Prostate gland (tissue), 2 donors: ENCODE data around the gene RABGEF1. TPM values are rescaled to one million over a fixed set of nuclear protein-coding genes. Genes with fewer than 3 reads are reported as not detected.

ENCODE experiments used
- DNase-seq: peaks from one replicate; pipeline ENCODE4 v3.0.0-alpha.2; 2019; ENCODE audit warnings: low spot score
- H3K27ac ChIP-seq, 2 donors: fragments of 200-600 bp; sonication (generic); 2 replicates each; pipeline ENCODE4 v1.5.1; 2017 to 2019
- H3K27me3 ChIP-seq: fragments of 200-600 bp; sonication (generic); replicated peaks from 2 replicates; pipeline ENCODE4 v1.5.1; 2019; ENCODE audit not compliant: insufficient read depth
- H3K36me3 ChIP-seq, 2 donors: fragments of 200-600 bp; sonication (generic); 1 replicate in 1 of 2; 2 replicates in 1 of 2; pipeline versions ENCODE4 v1.5.1 to v1.8.1; 2017 to 2019
- H3K4me1 ChIP-seq: fragments of 200-600 bp; sonication (generic); replicated peaks from 2 replicates; pipeline ENCODE4 v1.5.1; 2019
- H3K4me3 ChIP-seq, 2 donors: fragments of 200-600 bp; sonication (generic); 2 replicates each; pipeline ENCODE4 v1.5.1; 2017 to 2019
- H3K9me3 ChIP-seq: fragments of 200-600 bp; sonication (generic); 2 replicates; pipeline ENCODE4 v1.5.1; 2017
- POLR2A ChIP-seq: fragments of 450-650 bp; IDR thresholded peaks from one replicate; pipeline ENCODE4 v1.6.1; 2016; ENCODE audit warnings: antibody characterized with exemption, mild to moderate bottlenecking
- POLR2AphosphoS5 ChIP-seq: sonication (generic); formaldehyde crosslinking; IDR thresholded peaks from one replicate; pipeline ENCODE4 v1.6.1; 2017; ENCODE audit warnings: antibody characterized with exemption
- WGBS: methylation state at CpG from one replicate; pipeline ENCODE4 v1.1.5; 2018; 5-methylcytosine and 5-hydroxymethylcytosine counted together
- intact Hi-C: fragments of 100-400 bp; cut with DNase I; formaldehyde crosslinking; loops from one replicate; pipeline ENCODE4 v1.14.2; 2022
- total RNA-seq, 2 donors: library from RNA; depleted of rRNA; stranded (reverse); fragments of >200 nt; gene quantifications; one replicate each; pipeline ENCODE4 v1.1.0, GENCODE V29; 2016
- TF ChIP-seq, protein P1 (sequence below), 4 experiments: fragments of 200-600 bp in 2 of 4; fragments of 450-650 bp in 2 of 4; sonication (generic) in 2 of 4; IDR thresholded peaks; 1 replicate in 3 of 4; 2 replicates in 1 of 4; pipeline ENCODE4 v1.5.1; 2016 to 2019; ENCODE audit warnings: antibody characterized with exemption in 4 of 4, mild to moderate bottlenecking in 2 of 4, moderate library complexity in 2 of 4

RABGEF1 gene
- total RNA-seq, 2 donors from 2014 or later, result 20.8 to 49.6 TPM

DNA sequence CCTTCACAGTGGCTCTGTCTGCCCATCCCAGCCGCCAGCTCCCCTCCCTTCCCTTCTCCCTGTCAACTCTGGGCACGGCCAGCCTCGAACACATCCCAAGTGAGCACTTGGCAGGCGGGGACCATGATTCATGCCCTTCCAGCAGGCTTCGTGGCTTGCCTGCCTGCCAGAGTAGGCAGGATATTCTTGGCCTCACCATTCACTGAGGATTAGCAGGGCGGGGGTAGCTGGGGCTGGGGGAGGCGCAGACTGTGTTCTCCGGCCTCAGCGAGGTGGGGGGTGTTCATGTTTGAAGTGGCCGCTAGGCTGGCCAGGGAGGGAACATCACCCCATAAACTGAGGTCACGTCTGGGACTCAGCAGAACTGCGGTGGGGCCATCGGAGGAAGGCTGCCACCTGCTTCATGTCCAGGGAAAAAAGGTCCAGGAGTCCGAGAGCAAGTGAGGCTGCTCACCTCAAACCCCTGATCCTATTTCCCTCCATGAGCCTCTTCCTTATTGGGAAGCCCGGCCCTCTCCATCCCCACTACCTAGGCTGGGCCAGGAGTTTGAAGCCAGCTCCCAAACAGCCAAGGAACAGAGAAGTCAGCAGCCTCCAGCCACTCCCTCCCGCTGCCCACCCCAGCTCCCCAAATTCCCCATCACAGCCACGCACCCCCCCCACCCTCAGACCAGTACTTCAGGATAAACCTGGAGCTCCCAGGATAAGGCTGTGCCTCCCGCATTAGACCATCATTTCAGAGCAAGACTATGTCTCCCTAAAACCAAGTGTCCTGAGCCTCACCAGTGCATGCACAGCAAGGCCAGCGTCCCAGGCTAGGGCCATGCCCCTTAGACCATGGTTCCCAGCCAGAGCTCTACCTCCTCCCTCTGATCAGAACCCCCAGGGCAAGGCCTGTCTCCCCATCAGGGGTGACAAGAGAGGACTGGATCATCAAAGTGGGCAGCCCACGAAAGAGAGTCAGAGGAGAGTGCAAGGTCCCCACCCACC, 42.8 kb upstream of the RABGEF1 start:
- intact Hi-C loops, result loop anchor here (5.0 kb wide), 1 partner anchor 45 kb away; the partner anchor contains the start of gene RABGEF1
- Histone ChIP-seq H3K4me1 (no peaks in the 10 kb centered on the region), H3K27ac (no peak overlapping the region), H3K36me3 (no peaks in the 10 kb centered on the region), H3K9me3 (no peaks in the 10 kb centered on the region), H3K4me3 (no peak overlapping the region), H3K27me3 (no peaks in the 10 kb centered on the region)
- TF ChIP-seq POLR2A (no peak), POLR2AphosphoS5 (no peak)
- TF ChIP-seq, protein P1, sequence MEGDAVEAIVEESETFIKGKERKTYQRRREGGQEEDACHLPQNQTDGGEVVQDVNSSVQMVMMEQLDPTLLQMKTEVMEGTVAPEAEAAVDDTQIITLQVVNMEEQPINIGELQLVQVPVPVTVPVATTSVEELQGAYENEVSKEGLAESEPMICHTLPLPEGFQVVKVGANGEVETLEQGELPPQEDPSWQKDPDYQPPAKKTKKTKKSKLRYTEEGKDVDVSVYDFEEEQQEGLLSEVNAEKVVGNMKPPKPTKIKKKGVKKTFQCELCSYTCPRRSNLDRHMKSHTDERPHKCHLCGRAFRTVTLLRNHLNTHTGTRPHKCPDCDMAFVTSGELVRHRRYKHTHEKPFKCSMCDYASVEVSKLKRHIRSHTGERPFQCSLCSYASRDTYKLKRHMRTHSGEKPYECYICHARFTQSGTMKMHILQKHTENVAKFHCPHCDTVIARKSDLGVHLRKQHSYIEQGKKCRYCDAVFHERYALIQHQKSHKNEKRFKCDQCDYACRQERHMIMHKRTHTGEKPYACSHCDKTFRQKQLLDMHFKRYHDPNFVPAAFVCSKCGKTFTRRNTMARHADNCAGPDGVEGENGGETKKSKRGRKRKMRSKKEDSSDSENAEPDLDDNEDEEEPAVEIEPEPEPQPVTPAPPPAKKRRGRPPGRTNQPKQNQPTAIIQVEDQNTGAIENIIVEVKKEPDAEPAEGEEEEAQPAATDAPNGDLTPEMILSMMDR (IDR thresholded peaks at IDR 0.05), result no peak
- WGBS, result 25% methylated on average over 19 of the region's 20 CpGs
- no peak for DNase-seq

DNA sequence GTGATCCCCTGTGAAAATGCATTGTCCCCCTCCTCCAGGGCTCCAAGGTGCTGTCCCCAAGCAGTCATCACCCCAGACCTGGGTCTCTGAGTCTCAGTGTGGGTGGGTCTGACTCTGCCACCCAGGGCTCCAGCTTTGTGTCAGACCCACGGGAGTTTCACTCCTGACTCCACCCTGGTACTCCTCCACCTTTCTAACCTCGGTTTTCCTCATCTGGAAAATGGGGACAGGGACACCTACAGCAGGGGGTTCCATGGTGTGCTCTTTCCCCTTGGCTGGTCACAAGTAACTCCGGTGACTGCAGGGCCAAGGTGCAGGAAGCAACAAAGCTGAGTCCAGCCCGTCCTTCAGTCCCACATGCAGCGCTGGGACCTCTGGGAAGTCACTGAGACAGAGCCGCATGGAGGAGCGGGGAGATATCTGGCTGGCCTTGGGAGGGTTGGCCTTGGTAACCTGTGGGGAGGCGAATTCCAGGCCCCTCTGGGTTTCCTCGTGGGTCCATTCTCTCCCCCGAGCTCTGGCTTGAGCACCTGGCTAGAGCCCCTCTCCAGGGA, 41.8 kb upstream of the RABGEF1 start:
- no peak for DNase-seq
- Histone ChIP-seq H3K27me3 (no peaks in the 10 kb centered on the region), H3K4me1 (no peaks in the 10 kb centered on the region), H3K9me3 (no peaks in the 10 kb centered on the region), H3K36me3 (no peaks in the 10 kb centered on the region), H3K4me3 (no peak overlapping the region), H3K27ac (no peak overlapping the region)
- intact Hi-C loops, result loop anchor here (5.0 kb wide), 1 partner anchor 44 kb away; the partner anchor contains the start of gene RABGEF1
- WGBS, result 82% methylated on average over 10 of the region's 10 CpGs
- TF ChIP-seq POLR2AphosphoS5, result no peak
- no peak for TF ChIP-seq POLR2A
- TF ChIP-seq, protein P1 (IDR thresholded peaks at IDR 0.05), result no peak

DNA sequence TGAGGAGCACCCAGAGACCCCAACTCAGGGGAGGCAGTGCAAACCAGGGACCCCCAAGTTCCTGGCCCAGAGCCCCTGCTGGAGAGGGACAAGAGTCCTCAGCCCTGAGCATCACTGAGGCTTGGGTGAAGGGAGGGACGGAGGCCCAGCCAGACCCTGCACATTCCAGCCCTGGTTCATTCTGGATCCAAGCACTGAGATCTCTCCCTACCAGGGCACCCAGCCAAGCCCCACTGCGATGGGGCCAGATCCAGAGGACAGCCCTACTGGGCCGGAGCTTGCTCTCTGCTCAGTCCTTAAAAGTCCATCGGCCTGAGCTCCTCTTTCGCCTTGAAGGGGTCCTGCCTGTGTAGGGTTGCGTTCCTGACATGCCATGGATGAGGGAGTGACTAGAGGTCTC, 40.5 kb upstream of the RABGEF1 start:
- intact Hi-C loops, result loop anchor here (5.0 kb wide), 1 partner anchor 42 kb away; the partner anchor contains the start of gene RABGEF1
- H3K36me3 ChIP-seq, result no peaks in the 10 kb centered on the region
- H3K27ac ChIP-seq, result no peak overlapping the region

DNA sequence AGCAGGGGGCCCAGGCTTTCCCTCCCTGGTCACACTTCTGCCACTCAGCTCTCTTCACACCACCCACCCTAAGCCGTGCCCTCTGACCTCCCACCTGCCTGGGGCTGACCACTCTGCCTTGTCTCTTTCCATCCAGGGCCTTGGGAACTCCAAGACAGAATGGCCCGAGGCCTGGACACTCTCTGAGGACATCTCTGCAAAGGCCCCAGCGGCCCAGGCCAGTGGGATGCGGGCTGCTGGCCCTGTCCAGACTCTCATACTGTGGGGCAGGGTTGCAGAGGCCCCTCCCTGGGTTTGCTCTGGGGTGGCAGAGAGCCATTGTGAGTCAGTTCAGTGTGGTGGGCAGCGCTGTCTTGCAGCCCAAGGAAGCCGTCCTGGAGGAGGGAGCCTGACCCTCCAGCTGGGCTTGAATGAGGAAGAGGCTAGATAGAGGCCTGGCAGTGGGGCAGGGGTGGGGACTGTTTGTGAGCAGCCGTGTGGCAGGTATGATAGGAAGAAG, 39.9 kb upstream of the RABGEF1 start:
- Histone ChIP-seq H3K27me3 (no peaks in the 10 kb centered on the region), H3K9me3 (no peaks in the 10 kb centered on the region), H3K4me3 (no peak overlapping the region), H3K4me1 (no peaks in the 10 kb centered on the region), H3K36me3 (no peaks in the 10 kb centered on the region), H3K27ac (no peak overlapping the region)
- TF ChIP-seq POLR2AphosphoS5 (no peak), POLR2A (no peak)
- TF ChIP-seq, protein P1 (IDR thresholded peaks at IDR 0.05), result no peak
- DNase-seq, result no peak
- WGBS, result 84% methylated on average over 5 of the region's 7 CpGs
- intact Hi-C loops, result no loop called here

More for the DNA sequence above, 40.5 kb upstream of the RABGEF1 start:
- Histone ChIP-seq H3K9me3 (no peaks in the 10 kb centered on the region), H3K4me3 (no peak overlapping the region), H3K27me3 (no peaks in the 10 kb centered on the region), H3K4me1 (no peaks in the 10 kb centered on the region)
- WGBS, result 63% methylated on average over 6 of the region's 6 CpGs
- DNase-seq, result no peak
- TF ChIP-seq, protein P1 (IDR thresholded peaks at IDR 0.05), result no peak
- TF ChIP-seq POLR2AphosphoS5, result no peak
- no peak for TF ChIP-seq POLR2A
